ENCODE measurements around the gene EFCAB10. TPM values are rescaled to one million over a fixed set of nuclear protein-coding genes. Genes with fewer than 3 reads are reported as not detected.

Gene EFCAB10
- total and polyA plus RNA-seq, 2 of the 13 experiments (the other 11 are each of a cell fraction or from before 2014, with no cell fraction given) = 0.40 TPM; not detected in 1

GRCh38 chr7:105521717-105522463, 59.4 kb downstream of the EFCAB10 start, which contains the start of gene PUS7 (continued):
- TF ChIP-seq RBFOX2 (IDR thresholded peaks at IDR 0.05; ENCODE audit: low read depth, low read length) (peak; percentile 88), MXI1 (IDR thresholded peaks at IDR 0.05; ENCODE audit: borderline replicate concordance, low read depth, low read length) (peak; percentile 95; the same call in 2 of the 3 replicates), ZNF891 (CRISPR knock-in tag; IDR thresholded peaks at IDR 0.05) (0 out of 2 replicates have a peak, but pooled peaks have one; percentile 51), YY1 (IDR thresholded peaks at IDR 0.05; ENCODE audit: insufficient read depth, insufficient replicate concordance, low read depth, low read length) (peak; percentile 76), ZNF720 (CRISPR knock-in tag; IDR thresholded peaks at IDR 0.05) (no peak), ZFX (CRISPR knock-in tag; IDR thresholded peaks at IDR 0.05; ENCODE audit: low read depth) (peak; percentile 97), SMARCC2 (IDR thresholded peaks at IDR 0.05) (no peak), TBX2 (CRISPR knock-in tag; IDR thresholded peaks at IDR 0.05; ENCODE audit: borderline replicate concordance) (0 out of 2 replicates have a peak, but pooled peaks have one; percentile 5), ATF7 (IDR thresholded peaks at IDR 0.05) (no peak), ATF7 (CRISPR knock-in tag; IDR thresholded peaks at IDR 0.05) (0 out of 2 replicates have a peak, but pooled peaks have one; percentile 11), CHCHD3 (CRISPR knock-in tag; IDR thresholded peaks at IDR 0.05) (peak; percentile 76; the same call in 1 of the 2 replicates), FUBP1 (CRISPR knock-in tag; IDR thresholded peaks at IDR 0.05; ENCODE audit: borderline replicate concordance) (no peak), TAF15 (IDR thresholded peaks at IDR 0.05; ENCODE audit: low read depth, low read length, poor library complexity, severe bottlenecking) (peak; percentile 51), KAT7 (CRISPR knock-in tag; IDR thresholded peaks at IDR 0.05; ENCODE audit: borderline replicate concordance) (0 out of 2 replicates have a peak, but pooled peaks have one; percentile 34), TFDP1 (CRISPR knock-in tag; IDR thresholded peaks at IDR 0.05; ENCODE audit: borderline replicate concordance) (peak; percentile 22; the same call in 1 of the 2 replicates), ZNF776 (CRISPR knock-in tag; IDR thresholded peaks at IDR 0.05) (peak; percentile 94), SIN3A (IDR thresholded peaks at IDR 0.05; ENCODE audit: borderline replicate concordance, low read depth, low read length) (peak; percentile 80; the same call in 1 of the 2 replicates), ZNF883 (CRISPR knock-in tag; IDR thresholded peaks at IDR 0.05; ENCODE audit: not compliant biosample characterization) (no peak), ZNF281 (CRISPR knock-in tag; IDR thresholded peaks at IDR 0.05; ENCODE audit: borderline replicate concordance) (no peak), TFDP2 (CRISPR knock-in tag; IDR thresholded peaks at IDR 0.05) (0 out of 2 replicates have a peak, but pooled peaks have one; percentile 22), MEIS1 (CRISPR knock-in tag; IDR thresholded peaks at IDR 0.05; ENCODE audit: borderline replicate concordance) (peak; percentile 37; the same call in 1 of the 2 replicates), ELF1 (CRISPR knock-in tag; IDR thresholded peaks at IDR 0.05) (no peak)
